ENCODE measurements around the gene CDK5R2.

GRCh38 chr2:219003979-219004378, 44.5 kb downstream of the CDK5R2 start:
- TF ChIP-seq GABPA (IDR thresholded peaks at IDR 0.05; ENCODE audit: low read depth) = no peak
- no peak for TF ChIP-seq SPI1 (IDR thresholded peaks at IDR 0.05; ENCODE audit: borderline replicate concordance, low read depth)
- TF ChIP-seq, protein P1, sequence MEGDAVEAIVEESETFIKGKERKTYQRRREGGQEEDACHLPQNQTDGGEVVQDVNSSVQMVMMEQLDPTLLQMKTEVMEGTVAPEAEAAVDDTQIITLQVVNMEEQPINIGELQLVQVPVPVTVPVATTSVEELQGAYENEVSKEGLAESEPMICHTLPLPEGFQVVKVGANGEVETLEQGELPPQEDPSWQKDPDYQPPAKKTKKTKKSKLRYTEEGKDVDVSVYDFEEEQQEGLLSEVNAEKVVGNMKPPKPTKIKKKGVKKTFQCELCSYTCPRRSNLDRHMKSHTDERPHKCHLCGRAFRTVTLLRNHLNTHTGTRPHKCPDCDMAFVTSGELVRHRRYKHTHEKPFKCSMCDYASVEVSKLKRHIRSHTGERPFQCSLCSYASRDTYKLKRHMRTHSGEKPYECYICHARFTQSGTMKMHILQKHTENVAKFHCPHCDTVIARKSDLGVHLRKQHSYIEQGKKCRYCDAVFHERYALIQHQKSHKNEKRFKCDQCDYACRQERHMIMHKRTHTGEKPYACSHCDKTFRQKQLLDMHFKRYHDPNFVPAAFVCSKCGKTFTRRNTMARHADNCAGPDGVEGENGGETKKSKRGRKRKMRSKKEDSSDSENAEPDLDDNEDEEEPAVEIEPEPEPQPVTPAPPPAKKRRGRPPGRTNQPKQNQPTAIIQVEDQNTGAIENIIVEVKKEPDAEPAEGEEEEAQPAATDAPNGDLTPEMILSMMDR (IDR thresholded peaks at IDR 0.05; ENCODE audit: insufficient read depth, low read length) = no peak
